ENCODE data around the gene SLC25A5.

DNA sequence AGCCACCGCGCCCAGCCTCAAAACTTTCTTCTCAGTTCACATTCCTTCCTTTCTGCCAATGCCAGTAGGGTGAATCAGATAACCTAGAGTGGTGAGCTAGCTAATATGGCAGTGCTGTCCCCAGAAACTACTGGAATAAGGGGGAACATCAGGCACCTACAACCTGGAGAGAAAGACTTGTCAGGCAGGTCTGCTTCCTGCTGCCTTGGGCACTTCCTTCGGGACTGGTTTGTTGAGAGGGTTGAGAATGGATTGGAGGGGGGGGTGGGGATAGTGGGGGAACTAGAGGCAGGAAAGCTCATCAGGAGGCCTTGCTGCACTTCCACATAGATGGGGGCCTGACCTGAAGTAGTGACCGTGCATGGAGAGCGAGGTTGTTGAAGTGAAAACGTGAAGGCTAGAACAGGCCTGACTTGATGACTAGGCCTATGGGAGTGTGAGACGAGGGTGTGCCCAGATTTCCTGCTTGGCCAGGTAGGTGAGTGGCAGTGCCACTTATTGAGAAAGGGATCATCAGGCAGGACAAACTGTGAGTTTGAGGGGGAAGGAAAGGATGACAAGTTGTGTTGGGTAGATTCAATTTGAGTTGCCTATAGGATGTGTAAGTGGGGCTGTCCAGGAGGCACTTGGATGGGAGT lies 33.4 kb downstream of the SLC25A5 start:
- TF ChIP-seq, protein P1, sequence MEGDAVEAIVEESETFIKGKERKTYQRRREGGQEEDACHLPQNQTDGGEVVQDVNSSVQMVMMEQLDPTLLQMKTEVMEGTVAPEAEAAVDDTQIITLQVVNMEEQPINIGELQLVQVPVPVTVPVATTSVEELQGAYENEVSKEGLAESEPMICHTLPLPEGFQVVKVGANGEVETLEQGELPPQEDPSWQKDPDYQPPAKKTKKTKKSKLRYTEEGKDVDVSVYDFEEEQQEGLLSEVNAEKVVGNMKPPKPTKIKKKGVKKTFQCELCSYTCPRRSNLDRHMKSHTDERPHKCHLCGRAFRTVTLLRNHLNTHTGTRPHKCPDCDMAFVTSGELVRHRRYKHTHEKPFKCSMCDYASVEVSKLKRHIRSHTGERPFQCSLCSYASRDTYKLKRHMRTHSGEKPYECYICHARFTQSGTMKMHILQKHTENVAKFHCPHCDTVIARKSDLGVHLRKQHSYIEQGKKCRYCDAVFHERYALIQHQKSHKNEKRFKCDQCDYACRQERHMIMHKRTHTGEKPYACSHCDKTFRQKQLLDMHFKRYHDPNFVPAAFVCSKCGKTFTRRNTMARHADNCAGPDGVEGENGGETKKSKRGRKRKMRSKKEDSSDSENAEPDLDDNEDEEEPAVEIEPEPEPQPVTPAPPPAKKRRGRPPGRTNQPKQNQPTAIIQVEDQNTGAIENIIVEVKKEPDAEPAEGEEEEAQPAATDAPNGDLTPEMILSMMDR (IDR thresholded peaks at IDR 0.05; ENCODE audit: low read length) = no peak
- TF ChIP-seq EZH2phosphoT487 (IDR thresholded peaks at IDR 0.05; ENCODE audit: low read length) = no peak
- no peak for TF ChIP-seq EZH2 (optimal IDR thresholded peaks at IDR 0.05; ENCODE audit: low read depth, low read length)

Data from MM.1S (cell line).